ENCODE results near the gene CCDC70. TPM values are rescaled to one million over a fixed set of nuclear protein-coding genes. Genes with fewer than 3 reads are reported as not detected.

CCDC70 gene
- total RNA-seq, 1 experiment from 2014 or later: not detected

GRCh38 chr13:51856998-51857397, 4.8 kb upstream of the CCDC70 start:
- Mint-ChIP-seq H3K36me3 (no peaks in the 10 kb centered on the region), H3K9me3 (no peaks in the 10 kb centered on the region), H3K4me3 (no peak overlapping the region), H3K27ac (no peak overlapping the region), H3K27me3 (ENCODE audit: low read depth) (no peaks in the 10 kb centered on the region; the same call in 1 of the 2 replicates), H3K4me1 (peaks cover 10% of the 10 kb centered on the region)
- DNase-seq (ENCODE audit: low spot score) (no peak), ATAC-seq (no peak)
- ChIA-PET POLR2A (no interaction called here), CTCF (no interaction called here)
- TF ChIP-seq TCF7 (CRISPR knock-in tag; IDR thresholded peaks at IDR 0.05; ENCODE audit: low read depth) (no peak), ZNF281 (CRISPR knock-in tag; IDR thresholded peaks at IDR 0.05) (no peak), ETV6 (CRISPR knock-in tag; IDR thresholded peaks at IDR 0.05) (no peak), ERG (CRISPR knock-in tag; IDR thresholded peaks at IDR 0.05) (no peak), ZNF512 (CRISPR knock-in tag; IDR thresholded peaks at IDR 0.05; ENCODE audit: borderline replicate concordance) (no peak), CREM (CRISPR knock-in tag; IDR thresholded peaks at IDR 0.05) (no peak), PRDM15 (CRISPR knock-in tag; IDR thresholded peaks at IDR 0.05) (no peak), KAT7 (CRISPR knock-in tag; IDR thresholded peaks at IDR 0.05; ENCODE audit: borderline replicate concordance) (no peak)

- H3K9me3 Mint-ChIP-seq: no peaks in the 10 kb centered on the region
- ChIA-PET CTCF (interaction anchor here (1.0 to 1.7 kb wide), 6 partner anchors 9 to 269 kb away, joined by 3 to 15 read pairs (median 5); partner anchors contain the start of gene TMEM272), POLR2A (no interaction called here)
- no peaks in the 10 kb centered on the region for H3K36me3 Mint-ChIP-seq
- peaks cover 10% of the 10 kb centered on the region for H3K4me1 Mint-ChIP-seq
- peak overlapping the region; percentile 14; the same call in 1 of the 2 replicates for H3K4me3 Mint-ChIP-seq
- no peaks in the 10 kb centered on the region; the same call in 1 of the 2 replicates for H3K27me3 Mint-ChIP-seq (ENCODE audit: low read depth)
- DNase-seq (ENCODE audit: low spot score) (no peak), ATAC-seq (peak; percentile 91)
- H3K27ac Mint-ChIP-seq: no peak overlapping the region
- TF ChIP-seq CBFB (CRISPR knock-in tag; IDR thresholded peaks at IDR 0.05; ENCODE audit: low read depth) (no peak), ELF4 (CRISPR knock-in tag; IDR thresholded peaks at IDR 0.05; ENCODE audit: low read depth) (no peak), ZNF671 (CRISPR knock-in tag; IDR thresholded peaks at IDR 0.05) (no peak), NR2C2 (CRISPR knock-in tag; IDR thresholded peaks at IDR 0.05) (no peak), CREB1 (CRISPR knock-in tag; IDR thresholded peaks at IDR 0.05) (no peak), ZBTB43 (CRISPR knock-in tag; IDR thresholded peaks at IDR 0.05) (no peak), ZNF423 (CRISPR knock-in tag; IDR thresholded peaks at IDR 0.05) (no peak), JUN (CRISPR knock-in tag; IDR thresholded peaks at IDR 0.05) (no peak), ZNF396 (CRISPR knock-in tag; IDR thresholded peaks at IDR 0.05; ENCODE audit: borderline replicate concordance) (no peak), RORB (CRISPR knock-in tag; IDR thresholded peaks at IDR 0.05) (no peak), GTF2I (CRISPR knock-in tag; conservative IDR thresholded peaks at IDR 0.05) (no peak), E2F5 (CRISPR knock-in tag; IDR thresholded peaks at IDR 0.05) (no peak), TP53 (CRISPR knock-in tag; IDR thresholded peaks at IDR 0.05) (no peak), E2F4 (CRISPR knock-in tag; IDR thresholded peaks at IDR 0.05; ENCODE audit: borderline replicate concordance, low read depth) (no peak), EMX1 (CRISPR knock-in tag; IDR thresholded peaks at IDR 0.05) (no peak)
Observed at GRCh38 chr13:51858433-51859247, 3.1 kb upstream of the CCDC70 start.

Data from WTC11 (cell line).